ENCODE measurements around the gene LEF1. TPM values are rescaled to one million over a fixed set of nuclear protein-coding genes. Genes with fewer than 3 reads are reported as not detected.

Gene LEF1
- total and polyA plus RNA-seq, 2 donors (not counting 3 experiments of a cell fraction or from before 2014, with no cell fraction given), result 0.46 TPM; not detected in 1

- Histone ChIP-seq H3K9ac (replicated peaks; ENCODE audit: extremely low read depth, insufficient read depth, low read length) (no peak overlapping the region), H3K4me2 (ENCODE audit: insufficient read depth, low read length) (no peak overlapping the region), H3K27me3 (ENCODE audit: control insufficient read depth in 2 of 2, insufficient read depth in 2 of 2, low read length in 2 of 2) (peaks cover 0 to 2% of the 10 kb centered on the region in 2 experiments), H3K79me2 (ENCODE audit: control insufficient read depth, insufficient read depth, low read length) (no peaks in the 10 kb centered on the region), H3K9me3 (replicated peaks; ENCODE audit: control insufficient read depth, insufficient read depth, low read length) (no peaks in the 10 kb centered on the region), H3K4me3 (replicated peaks in 1 of 3; ENCODE audit: insufficient read depth in 1 of 3, low read depth in 1 of 3, low read length in 3 of 3) (no peak overlapping the region), H3K4me1 (ENCODE audit: control insufficient read depth, extremely low read depth, insufficient read depth, low read length) (no peaks in the 10 kb centered on the region), H2AFZ (ENCODE audit: low read depth, low read length) (no peak overlapping the region), H3K36me3 (ENCODE audit: control insufficient read depth in 2 of 2, extremely low read depth in 1 of 2, insufficient read depth in 2 of 2, low read length in 2 of 2) (no peaks in the 10 kb centered on the region), H4K20me1 (replicated peaks; ENCODE audit: control insufficient read depth, extremely low read depth, insufficient read depth, low read length) (no peaks in the 10 kb centered on the region), H3K27ac (ENCODE audit: insufficient read depth, low read depth, low read length) (no peak overlapping the region), H3K9me1 (replicated peaks; ENCODE audit: control insufficient read depth, extremely low read depth, insufficient read depth, low read length) (no peaks in the 10 kb centered on the region)
- TF ChIP-seq MAX (IDR thresholded peaks at IDR 0.05; ENCODE audit: insufficient read depth, insufficient read length) (no peak), GATA2 (IDR thresholded peaks at IDR 0.05; ENCODE audit: insufficient read depth, insufficient read length, low read depth, low read length) (no peak), POLR2AphosphoS5 (IDR thresholded peaks at IDR 0.05; ENCODE audit: insufficient read depth, low read depth, low read length) (no peak), POLR2A (IDR thresholded peaks at IDR 0.05; ENCODE audit: low read depth, low read length) (no peak), CTCF (IDR thresholded peaks at IDR 0.05; ENCODE audit: extremely low read depth in 1 of 2, insufficient read depth in 1 of 2, low read depth in 1 of 2, low read length in 2 of 2) (no peak)
- FAIRE-seq (no peak), DNase-seq (ENCODE audit: low read depth, low spot score) (no peak)
- no TSS peak for BruUV-seq (replicated peaks)
- POLR2A ChIA-PET, result no interaction called here
- intact Hi-C loops (cut with micrococcal nuclease) (no loop called here), dilution Hi-C loops (cut with MboI; ENCODE audit: extremely low pct_ligation_motif_present, low sequenced_read_pairs) (no loop called here)
- CTCF ChIA-PET, result no interaction called here
Measured at GRCh38 chr4:108094923-108095482, 73.7 kb downstream of the LEF1 start.

GRCh38 chr4:108094131-108094530, 74.6 kb downstream of the LEF1 start:
- no peak for FAIRE-seq
- no peak for DNase-seq (ENCODE audit: low read depth, low spot score)
- peaks cover 0 to 2% of the 10 kb centered on the region in 2 experiments for H3K27me3 ChIP-seq (ENCODE audit: control insufficient read depth in 2 of 2, insufficient read depth in 2 of 2, low read length in 2 of 2)
- no peaks in the 10 kb centered on the region for H3K36me3 ChIP-seq (ENCODE audit: control insufficient read depth in 2 of 2, extremely low read depth in 1 of 2, insufficient read depth in 2 of 2, low read length in 2 of 2)
- H4K20me1 ChIP-seq (replicated peaks; ENCODE audit: control insufficient read depth, extremely low read depth, insufficient read depth, low read length), result no peaks in the 10 kb centered on the region
- H3K79me2 ChIP-seq (ENCODE audit: control insufficient read depth, insufficient read depth, low read length), result no peaks in the 10 kb centered on the region
- H3K9me3 ChIP-seq (replicated peaks; ENCODE audit: control insufficient read depth, insufficient read depth, low read length), result no peaks in the 10 kb centered on the region
- no peak for TF ChIP-seq JUN (IDR thresholded peaks at IDR 0.05; ENCODE audit: borderline replicate concordance, insufficient read depth, insufficient read length, low read depth)
- TF ChIP-seq POLR2A (IDR thresholded peaks at IDR 0.05; ENCODE audit: low read depth, low read length), result no peak
- TF ChIP-seq CTCF (IDR thresholded peaks at IDR 0.05; ENCODE audit: extremely low read depth in 1 of 2, insufficient read depth in 1 of 2, low read depth in 1 of 2, low read length in 2 of 2), result no peak
- TF ChIP-seq EZH2 (IDR thresholded peaks at IDR 0.05; ENCODE audit: borderline replicate concordance, low read depth, low read length, severe bottlenecking), result no peak
- no peak for TF ChIP-seq GATA2 (IDR thresholded peaks at IDR 0.05; ENCODE audit: insufficient read depth, insufficient read length, low read depth, low read length)
- no peak for TF ChIP-seq MAX (IDR thresholded peaks at IDR 0.05; ENCODE audit: insufficient read depth, insufficient read length)
- TF ChIP-seq FOS (IDR thresholded peaks at IDR 0.05; ENCODE audit: borderline replicate concordance, insufficient read depth, low read length), result no peak
- no peak for TF ChIP-seq MYC (IDR thresholded peaks at IDR 0.05; ENCODE audit: low read depth, low read length)
- TF ChIP-seq POLR2AphosphoS5 (IDR thresholded peaks at IDR 0.05; ENCODE audit: insufficient read depth, low read depth, low read length), result no peak
- H3K9ac ChIP-seq (replicated peaks; ENCODE audit: extremely low read depth, insufficient read depth, low read length), result no peak overlapping the region
- dilution Hi-C loops (cut with MboI; ENCODE audit: extremely low pct_ligation_motif_present, low sequenced_read_pairs), result no loop called here
- ChIA-PET CTCF (no interaction called here), POLR2A (no interaction called here)
- BruUV-seq (replicated peaks), result no TSS peak
- H3K4me3 ChIP-seq (replicated peaks in 1 of 3; ENCODE audit: insufficient read depth in 1 of 3, low read depth in 1 of 3, low read length in 3 of 3), result no peak overlapping the region
- H3K4me1 ChIP-seq (ENCODE audit: control insufficient read depth, extremely low read depth, insufficient read depth, low read length), result no peaks in the 10 kb centered on the region
- H2AFZ ChIP-seq (ENCODE audit: low read depth, low read length), result no peak overlapping the region
- intact Hi-C loops (cut with micrococcal nuclease), result no loop called here
- no peak overlapping the region for H3K27ac ChIP-seq (ENCODE audit: insufficient read depth, low read depth, low read length)
- no peak overlapping the region for H3K4me2 ChIP-seq (ENCODE audit: insufficient read depth, low read length)
- H3K9me1 ChIP-seq (replicated peaks; ENCODE audit: control insufficient read depth, extremely low read depth, insufficient read depth, low read length), result no peaks in the 10 kb centered on the region

Data from endothelial cell of umbilical vein (primary cell).